Gastroesophageal sphincter (tissue), 3 donors: ENCODE data around the gene CHST15.

Source experiments
- POLR2A ChIP-seq, 2 donors: fragments of 450-650 bp; IDR thresholded peaks; one replicate each; pipeline ENCODE4 v1.6.1; 2017; ENCODE audit warnings: antibody characterized with exemption in 2 of 2, mild to moderate bottlenecking in 2 of 2, moderate library complexity in 1 of 2
- TF ChIP-seq, protein P1 (sequence below), 4 experiments: fragments of 200-600 bp in 2 of 4; fragments of 450-650 bp in 2 of 4; sonication (generic) in 1 of 4; IDR thresholded peaks; one replicate each; pipeline ENCODE4 v1.5.1; 2017 to 2019; ENCODE audit warnings: antibody characterized with exemption in 4 of 4, mild to moderate bottlenecking in 2 of 4, moderate library complexity in 2 of 4

DNA sequence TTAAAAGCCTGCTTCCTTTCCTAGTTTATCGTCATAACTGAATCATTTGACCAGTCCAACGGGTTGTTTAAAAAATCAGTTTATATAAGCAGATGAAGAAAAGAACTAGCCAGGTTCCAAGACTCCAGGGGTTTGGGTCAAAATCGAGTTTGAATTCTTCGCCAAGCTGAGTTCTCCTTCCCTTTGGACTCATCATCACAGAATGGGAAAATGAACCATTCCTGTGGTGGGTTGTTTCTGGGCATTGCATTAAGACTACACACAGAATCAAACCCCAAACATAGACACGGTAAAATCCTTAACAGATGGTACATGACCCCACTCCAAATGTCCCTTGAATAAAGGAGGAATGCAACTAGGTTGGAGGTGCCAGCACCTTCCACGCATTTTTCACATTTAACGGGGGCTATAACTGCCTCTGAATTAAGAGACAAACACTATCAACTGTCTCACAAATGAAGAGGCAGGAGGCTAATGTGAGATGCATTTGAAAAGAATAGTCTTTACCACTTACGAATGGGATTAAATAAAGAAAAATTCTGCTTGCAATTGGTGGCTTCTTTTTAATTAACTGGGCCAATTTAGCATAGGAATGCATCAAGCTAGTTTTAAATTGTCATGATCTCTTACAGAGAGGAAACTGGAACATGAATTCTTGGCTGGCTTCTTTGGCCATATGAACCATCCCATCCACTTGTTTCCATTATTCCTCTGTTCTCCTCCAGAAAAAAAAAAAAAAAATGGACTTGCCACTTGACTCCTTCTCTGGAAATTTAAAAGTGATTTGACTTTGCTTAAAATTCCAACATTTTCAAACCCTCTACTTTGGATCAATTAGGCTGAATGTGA is 61.1 kb downstream of the CHST15 start:
- TF ChIP-seq, protein P1, sequence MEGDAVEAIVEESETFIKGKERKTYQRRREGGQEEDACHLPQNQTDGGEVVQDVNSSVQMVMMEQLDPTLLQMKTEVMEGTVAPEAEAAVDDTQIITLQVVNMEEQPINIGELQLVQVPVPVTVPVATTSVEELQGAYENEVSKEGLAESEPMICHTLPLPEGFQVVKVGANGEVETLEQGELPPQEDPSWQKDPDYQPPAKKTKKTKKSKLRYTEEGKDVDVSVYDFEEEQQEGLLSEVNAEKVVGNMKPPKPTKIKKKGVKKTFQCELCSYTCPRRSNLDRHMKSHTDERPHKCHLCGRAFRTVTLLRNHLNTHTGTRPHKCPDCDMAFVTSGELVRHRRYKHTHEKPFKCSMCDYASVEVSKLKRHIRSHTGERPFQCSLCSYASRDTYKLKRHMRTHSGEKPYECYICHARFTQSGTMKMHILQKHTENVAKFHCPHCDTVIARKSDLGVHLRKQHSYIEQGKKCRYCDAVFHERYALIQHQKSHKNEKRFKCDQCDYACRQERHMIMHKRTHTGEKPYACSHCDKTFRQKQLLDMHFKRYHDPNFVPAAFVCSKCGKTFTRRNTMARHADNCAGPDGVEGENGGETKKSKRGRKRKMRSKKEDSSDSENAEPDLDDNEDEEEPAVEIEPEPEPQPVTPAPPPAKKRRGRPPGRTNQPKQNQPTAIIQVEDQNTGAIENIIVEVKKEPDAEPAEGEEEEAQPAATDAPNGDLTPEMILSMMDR (IDR thresholded peaks at IDR 0.05) = no peak
- no peak for TF ChIP-seq POLR2A (IDR thresholded peaks at IDR 0.05)
